ENCODE data around the gene OR2L8. TPM values are rescaled to one million over a fixed set of nuclear protein-coding genes. Genes with fewer than 3 reads are reported as not detected.
"Not testable (repeated sequence)": the region's sequence is repeated elsewhere in the genome, so short reads cannot be mapped to it uniquely, and the experiment has no call there.

Gene OR2L8
- polyA plus RNA-seq, 3 donors from 2014 or later = not detected

DNA sequence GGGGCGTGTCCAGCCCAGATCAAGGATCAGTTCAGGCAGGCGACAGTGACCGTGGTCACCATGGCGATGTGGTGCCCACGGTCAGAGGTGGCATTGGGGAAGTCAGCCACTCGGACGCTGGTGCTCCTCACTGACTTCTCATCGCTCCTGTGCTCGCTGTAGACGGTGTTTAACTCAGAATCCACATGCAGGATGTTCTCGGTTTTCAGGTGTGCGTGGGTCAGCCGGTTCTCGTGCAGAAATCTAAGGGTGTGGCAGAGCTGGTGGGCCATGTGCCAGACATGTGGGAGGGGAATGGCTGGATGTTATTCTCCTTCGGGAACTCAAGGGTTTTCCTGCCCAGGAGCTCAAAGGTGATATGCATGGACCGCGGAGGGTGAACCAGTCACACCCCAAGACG lies 12.2 kb upstream of the OR2L8 start:
- DNase-seq = no peak
- peak overlapping the region in 4 of 5 donors; percentile 9 to 24 (median 20) for H3K4me3 Mint-ChIP-seq
- peaks cover 0 to 12% (median 3%) of the 10 kb centered on the region in 6 donors for H3K9me3 Mint-ChIP-seq
- no peak overlapping the region for H3K27ac Mint-ChIP-seq
- H3K4me1 Mint-ChIP-seq = peaks cover 0 to 3% of the 10 kb centered on the region in 2 donors
- no peaks in the 10 kb centered on the region for H3K36me3 Mint-ChIP-seq
- peaks cover 0 to 4% (median 0%) of the 10 kb centered on the region in 3 donors for H3K27me3 Mint-ChIP-seq (ENCODE audit: low read depth in 3 of 3)

DNA sequence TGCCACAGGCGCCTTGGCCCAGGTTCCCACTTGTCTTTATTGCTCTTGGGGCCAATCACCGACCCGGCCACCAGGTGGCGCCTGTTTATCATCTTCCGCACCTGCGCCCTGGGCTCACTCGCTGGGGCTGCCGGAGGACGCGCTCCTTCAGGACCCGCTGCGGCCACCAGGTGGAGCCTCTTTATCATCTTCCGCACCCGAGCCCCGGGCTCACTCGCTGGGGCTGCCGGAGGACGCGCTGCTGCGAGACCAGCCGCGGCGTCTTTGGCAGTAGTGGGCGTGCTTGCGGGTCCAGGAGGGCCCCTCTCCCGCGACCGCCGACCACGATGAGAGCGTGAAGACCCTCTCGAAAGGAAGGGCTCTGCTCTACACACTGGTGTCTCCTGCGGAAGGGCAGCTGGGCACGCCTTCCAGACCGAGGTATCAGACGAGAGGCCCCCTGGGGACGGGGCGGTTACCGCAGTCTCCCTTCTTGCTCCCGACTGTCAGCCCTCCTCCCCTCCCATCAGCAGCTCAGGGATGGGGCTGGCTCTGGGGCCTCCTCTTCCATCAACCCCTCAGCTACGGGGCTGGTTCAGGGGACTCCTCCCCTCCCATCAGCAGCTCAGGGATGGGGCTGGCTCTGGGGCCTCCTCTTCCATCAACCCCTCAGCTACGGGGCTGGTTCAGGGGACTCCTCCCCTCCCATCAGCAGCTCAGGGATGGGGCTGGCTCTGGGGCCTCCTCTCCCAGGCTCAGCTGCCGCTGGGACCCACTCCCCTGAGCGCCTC lies 11.5 kb upstream of the OR2L8 start:
- H3K9me3 Mint-ChIP-seq = peaks cover 0 to 12% (median 3%) of the 10 kb centered on the region in 6 donors
- H3K4me1 Mint-ChIP-seq; H3K36me3 Mint-ChIP-seq; H3K27me3 Mint-ChIP-seq (ENCODE audit: low read depth in 3 of 3): not testable (repeated sequence)
- H3K4me3 Mint-ChIP-seq = peak overlapping the region; percentile 14 to 79 (median 74)
- peak overlapping the region in 1 of 6 donors; percentile 62 for H3K27ac Mint-ChIP-seq
- peak; percentile 59 to 71 (median 67) for DNase-seq

DNA sequence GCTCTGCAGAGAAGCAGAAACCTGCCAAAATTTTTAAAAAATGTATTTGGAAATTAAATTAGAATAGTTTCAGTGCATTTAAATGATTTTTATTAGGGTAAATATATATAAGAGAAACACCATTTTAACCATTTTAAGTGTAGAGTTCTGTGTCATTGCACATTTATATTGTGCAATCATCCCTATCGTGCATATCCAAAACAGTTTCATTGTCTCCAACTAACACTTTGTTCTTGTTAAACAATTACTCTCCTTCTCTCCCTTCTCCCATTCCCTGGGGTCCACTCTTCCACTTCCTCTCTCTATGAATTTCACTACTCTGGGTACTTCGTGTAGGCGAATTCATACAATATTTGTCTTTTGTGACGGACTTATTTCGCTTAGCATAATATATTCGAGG lies 6.0 kb upstream of the OR2L8 start:
- DNase-seq = no peak
- H3K4me1 Mint-ChIP-seq = no peaks in the 10 kb centered on the region
- no peaks in the 10 kb centered on the region for H3K27me3 Mint-ChIP-seq (ENCODE audit: low read depth in 3 of 3)
- H3K36me3 Mint-ChIP-seq = no peaks in the 10 kb centered on the region
- no peak overlapping the region for H3K27ac Mint-ChIP-seq
- no peak overlapping the region for H3K4me3 Mint-ChIP-seq
- H3K9me3 Mint-ChIP-seq = peaks cover 0 to 2% (median 0%) of the 10 kb centered on the region in 6 donors

DNA sequence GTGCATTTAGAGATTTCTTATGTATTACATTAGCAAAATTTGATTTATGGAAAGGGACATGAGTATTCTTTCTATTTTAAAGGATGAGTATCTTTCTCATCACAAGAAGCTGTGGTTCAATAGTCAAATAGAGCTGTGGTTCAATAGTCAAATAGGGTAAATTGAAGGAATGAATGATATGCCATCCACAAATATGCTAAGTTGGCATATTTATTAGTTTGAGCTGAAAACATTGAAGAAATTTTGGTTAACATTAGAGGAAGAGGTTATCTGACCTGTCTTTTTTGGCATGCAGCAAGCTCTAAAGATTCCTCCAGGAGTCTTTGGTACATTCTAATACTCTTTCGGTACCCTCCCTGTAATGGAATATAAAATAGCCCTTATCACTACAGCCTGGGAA lies 4.8 kb downstream of the OR2L8 start:
- no peak for DNase-seq
- Mint-ChIP-seq H3K4me3 (no peak overlapping the region), H3K27me3 (ENCODE audit: low read depth in 3 of 3) (peaks cover 0 to 2% (median 0%) of the 10 kb centered on the region in 3 donors), H3K36me3 (no peaks in the 10 kb centered on the region), H3K9me3 (peaks cover 2 to 12% (median 7%) of the 10 kb centered on the region in 6 donors), H3K4me1 (no peaks in the 10 kb centered on the region), H3K27ac (no peak overlapping the region)

GRCh38 chr1:247961791-247962190 lies 13.1 kb downstream of the OR2L8 start:
- Mint-ChIP-seq H3K36me3 (no peaks in the 10 kb centered on the region), H3K9me3 (peaks cover 0 to 10% (median 6%) of the 10 kb centered on the region in 6 donors), H3K4me1 (peaks cover 1 to 4% of the 10 kb centered on the region in 2 donors), H3K4me3 (no peak overlapping the region), H3K27me3 (ENCODE audit: low read depth in 3 of 3) (peaks cover 0 to 4% (median 0%) of the 10 kb centered on the region in 3 donors), H3K27ac (no peak overlapping the region)
- no peak for DNase-seq

DNA sequence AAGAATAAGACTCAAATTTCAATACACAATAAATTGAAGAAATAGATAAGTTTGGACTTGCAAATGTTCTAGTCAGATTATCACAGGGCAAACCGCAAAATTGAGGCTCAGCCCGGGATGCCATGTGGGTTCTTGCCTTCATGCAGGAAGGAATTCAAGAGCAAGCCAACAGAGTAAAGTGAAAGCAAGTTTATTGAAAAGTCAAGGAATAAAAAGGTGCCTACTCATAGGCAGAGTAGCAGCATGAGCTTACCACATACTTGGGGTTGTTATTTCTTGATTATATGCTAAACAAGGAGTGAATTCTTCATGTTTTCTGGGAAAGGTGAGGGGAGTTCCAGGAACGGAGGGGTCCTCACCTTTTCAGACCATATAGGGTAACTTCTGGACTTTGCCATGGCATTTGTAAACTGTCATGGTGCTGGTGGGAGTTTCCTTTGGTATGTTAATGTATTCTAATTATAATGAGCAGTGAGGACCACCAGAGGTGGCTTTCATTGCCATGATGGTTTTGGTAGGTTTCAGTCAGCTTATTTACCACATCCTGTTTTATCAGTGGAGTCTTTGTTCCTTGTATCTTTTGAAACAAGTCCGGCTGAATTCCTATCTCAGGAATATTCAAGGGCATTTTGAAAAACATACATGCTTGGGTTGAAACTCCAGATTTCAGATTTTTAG lies 14.4 kb downstream of the OR2L8 start:
- Mint-ChIP-seq H3K4me1 (peaks cover 3 to 8% of the 10 kb centered on the region in 2 donors), H3K4me3 (no peak overlapping the region), H3K9me3 (peaks cover 0 to 5% (median 4%) of the 10 kb centered on the region in 6 donors), H3K27ac (no peak overlapping the region), H3K27me3 (ENCODE audit: low read depth in 3 of 3) (peaks cover 0 to 4% (median 0%) of the 10 kb centered on the region in 3 donors), H3K36me3 (no peaks in the 10 kb centered on the region)
- no peak for DNase-seq

DNA sequence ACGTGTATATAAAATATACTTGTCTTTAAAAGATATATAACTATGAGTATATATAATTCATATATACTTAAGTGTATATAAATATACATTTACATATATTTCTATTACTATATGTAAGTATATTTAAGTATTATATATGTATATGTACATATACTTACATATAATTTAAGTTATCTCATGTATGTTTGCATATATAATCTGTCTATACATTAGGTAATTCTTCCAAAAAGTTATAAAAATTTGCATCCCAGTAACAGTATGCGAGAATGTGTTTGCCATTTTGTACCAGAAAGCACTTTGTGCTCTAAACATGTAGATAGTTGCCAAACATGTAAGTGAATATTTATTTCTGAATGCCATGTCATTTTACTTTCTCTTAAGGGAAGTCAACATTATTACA lies 16.3 kb downstream of the OR2L8 start, which contains the start of gene OR2AK2:
OR2AK2 (plus strand) TSS at position 301 of the 400 bp plus-strand sequence. CDS start 144 bp downstream, outside the sequence.
- H3K27me3 Mint-ChIP-seq (ENCODE audit: low read depth in 3 of 3) = peaks cover 0 to 1% (median 0%) of the 10 kb centered on the region in 3 donors
- H3K36me3 Mint-ChIP-seq = no peaks in the 10 kb centered on the region
- no peak within 1 kb of the TSS for H3K27ac Mint-ChIP-seq
- DNase-seq = no peak
- H3K9me3 Mint-ChIP-seq = peaks cover 0 to 5% (median 0%) of the 10 kb centered on the region in 6 donors
- peaks cover 3 to 8% of the 10 kb centered on the region in 2 donors for H3K4me1 Mint-ChIP-seq
- H3K4me3 Mint-ChIP-seq = no peak within 1 kb of the TSS

DNA sequence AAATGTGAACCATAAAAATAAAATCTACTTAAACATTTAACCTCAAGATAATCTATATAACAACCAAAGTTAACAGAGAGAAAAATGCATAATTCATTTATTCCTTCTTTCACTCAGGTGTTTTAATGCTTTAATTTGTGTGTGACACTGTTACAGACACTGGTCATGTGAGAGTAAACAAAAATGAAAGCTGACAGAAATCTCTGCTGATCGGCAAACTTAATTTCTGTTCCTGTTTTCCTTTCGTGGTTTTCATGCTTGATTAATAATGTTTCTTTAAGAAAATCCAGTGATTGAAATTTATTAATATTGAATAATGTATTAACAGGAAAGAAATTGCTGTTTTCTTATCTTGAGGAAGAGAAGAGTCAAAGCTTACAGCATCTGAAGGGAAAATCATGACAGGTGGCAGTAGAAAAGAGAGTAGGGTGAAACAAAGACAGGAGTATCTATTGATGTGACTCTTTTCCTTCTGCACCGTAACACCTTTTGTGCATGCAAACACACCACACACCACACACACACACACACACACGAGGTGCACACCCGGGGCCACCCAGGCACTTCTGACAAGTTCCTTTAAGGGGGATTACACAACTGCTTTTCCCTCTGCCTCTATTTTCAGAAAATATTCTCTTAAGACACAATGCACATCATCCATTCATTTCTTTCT lies 18.0 kb downstream of the OR2L8 start:
- H3K36me3 Mint-ChIP-seq = no peaks in the 10 kb centered on the region
- peaks cover 0 to 7% (median 0%) of the 10 kb centered on the region in 6 donors for H3K9me3 Mint-ChIP-seq
- H3K4me1 Mint-ChIP-seq = peaks cover 3 to 8% of the 10 kb centered on the region in 2 donors
- no peak overlapping the region for H3K27ac Mint-ChIP-seq
- H3K4me3 Mint-ChIP-seq = peak overlapping the region in 1 of 5 donors; percentile 22
- H3K27me3 Mint-ChIP-seq (ENCODE audit: low read depth in 3 of 3) = peaks cover 0 to 1% (median 0%) of the 10 kb centered on the region in 3 donors
- no peak for DNase-seq

DNA sequence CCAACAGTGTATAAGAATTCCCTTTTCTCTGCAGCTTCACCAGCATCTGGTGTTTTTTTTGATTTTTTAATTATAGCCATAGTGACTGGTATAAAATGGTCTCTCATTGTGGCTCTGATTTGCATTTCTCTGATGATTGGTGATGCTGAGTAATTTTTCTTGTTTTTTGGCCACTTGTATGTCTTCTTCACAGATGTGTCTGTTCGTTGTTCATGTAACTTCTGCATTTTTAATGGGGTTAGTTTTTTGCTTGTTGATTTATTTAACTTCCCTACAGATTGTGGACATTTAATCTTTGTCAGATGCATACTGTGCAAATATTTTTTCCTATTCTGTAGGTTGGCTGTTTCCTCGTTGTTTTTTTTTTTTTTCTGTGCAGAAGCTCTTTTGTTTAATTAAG lies 44.3 kb downstream of the OR2L8 start:
- H3K9me3 Mint-ChIP-seq = peaks cover 2 to 16% (median 7%) of the 10 kb centered on the region in 6 donors
- no peak overlapping the region for H3K27ac Mint-ChIP-seq
- H3K36me3 Mint-ChIP-seq = no peaks in the 10 kb centered on the region
- peaks cover 0 to 2% (median 1%) of the 10 kb centered on the region in 3 donors for H3K27me3 Mint-ChIP-seq (ENCODE audit: low read depth in 3 of 3)
- no peak for DNase-seq
- no peak overlapping the region for H3K4me3 Mint-ChIP-seq
- no peaks in the 10 kb centered on the region for H3K4me1 Mint-ChIP-seq

DNA sequence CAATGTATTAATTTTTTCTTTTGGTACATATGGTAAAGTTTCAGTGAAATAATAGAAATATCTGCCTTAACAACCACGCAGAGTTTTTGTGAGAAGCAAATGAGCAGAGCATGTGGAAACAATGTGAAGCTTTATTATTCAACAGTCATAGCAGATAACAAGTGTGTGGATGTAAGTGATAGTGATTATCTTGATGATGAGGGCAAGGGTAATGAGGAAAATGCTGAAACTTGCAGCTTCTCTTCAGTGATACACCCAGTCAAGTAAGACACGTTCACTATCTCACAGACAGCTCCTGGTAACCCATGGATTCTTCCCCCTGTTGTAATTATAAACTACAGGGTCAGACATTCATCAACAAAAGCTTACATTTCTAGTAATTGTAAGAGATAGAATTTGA lies 50.2 kb downstream of the OR2L8 start:
- no peak for DNase-seq
- peaks cover 0 to 2% (median 0%) of the 10 kb centered on the region in 3 donors for H3K27me3 Mint-ChIP-seq (ENCODE audit: low read depth in 3 of 3)
- H3K9me3 Mint-ChIP-seq = peaks cover 2 to 13% (median 6%) of the 10 kb centered on the region in 6 donors
- no peaks in the 10 kb centered on the region for H3K36me3 Mint-ChIP-seq
- H3K27ac Mint-ChIP-seq = no peak overlapping the region
- H3K4me1 Mint-ChIP-seq = no peaks in the 10 kb centered on the region
- no peak overlapping the region for H3K4me3 Mint-ChIP-seq

Other genes starting within 250 kb of the OR2L8 start
- not detected for gene OR6F1, start 232.2 kb upstream of the OR2L8 start, polyA plus RNA-seq
- not detected for gene OR14K1, start 210.2 kb upstream of the OR2L8 start, polyA plus RNA-seq
- not detected for gene OR14A2, start 200.7 kb upstream of the OR2L8 start, polyA plus RNA-seq
- gene OR1C1, start 188.3 kb upstream of the OR2L8 start, polyA plus RNA-seq = not detected
- not detected for gene OR14A16, start 124.7 kb upstream of the OR2L8 start, polyA plus RNA-seq
- not detected for gene OR11L1, start 107.0 kb upstream of the OR2L8 start, polyA plus RNA-seq
- 1 to 10 TPM; 1.1 to 2.3 (median 1.5) TPM for gene TRIM58, start 91.7 kb upstream of the OR2L8 start, polyA plus RNA-seq
- gene OR2W3, start 53.3 kb upstream of the OR2L8 start, polyA plus RNA-seq = under 1 TPM in 2 of 3 donors, not detected in 1; 0.55 to 0.82 TPM
- not detected for gene OR2T8, start 28.6 kb upstream of the OR2L8 start, polyA plus RNA-seq
- not detected for gene OR2AJ1, start 24.0 kb upstream of the OR2L8 start, polyA plus RNA-seq
- not detected for gene OR2AK2, start 16.4 kb downstream of the OR2L8 start, polyA plus RNA-seq
- gene OR2L5, start 64.8 kb downstream of the OR2L8 start, polyA plus RNA-seq = not detected
- under 1 TPM in 1 of 3 donors, not detected in 2; 0.36 TPM for gene OR2L2, start 81.2 kb downstream of the OR2L8 start, polyA plus RNA-seq
- gene OR2L3, start 98.0 kb downstream of the OR2L8 start, polyA plus RNA-seq = not detected
- not detected for gene OR2L13, start 146.3 kb downstream of the OR2L8 start, polyA plus RNA-seq
- not detected for gene OR2M5, start 196.3 kb downstream of the OR2L8 start, polyA plus RNA-seq
- not detected for gene OR2M2, start 226.0 kb downstream of the OR2L8 start, polyA plus RNA-seq
- not detected for gene OR2M3, start 248.4 kb downstream of the OR2L8 start, polyA plus RNA-seq

Measured in immature natural killer cell (primary cell).